ENCODE data around the gene ZNF592. TPM values are rescaled to one million over a fixed set of nuclear protein-coding genes. Genes with fewer than 3 reads are reported as not detected.

The ZNF592 gene
- total and polyA plus RNA-seq, 2 of the 13 experiments (the other 11 are each of a cell fraction or from before 2014, with no cell fraction given): 8.2 to 9.8 TPM

DNA sequence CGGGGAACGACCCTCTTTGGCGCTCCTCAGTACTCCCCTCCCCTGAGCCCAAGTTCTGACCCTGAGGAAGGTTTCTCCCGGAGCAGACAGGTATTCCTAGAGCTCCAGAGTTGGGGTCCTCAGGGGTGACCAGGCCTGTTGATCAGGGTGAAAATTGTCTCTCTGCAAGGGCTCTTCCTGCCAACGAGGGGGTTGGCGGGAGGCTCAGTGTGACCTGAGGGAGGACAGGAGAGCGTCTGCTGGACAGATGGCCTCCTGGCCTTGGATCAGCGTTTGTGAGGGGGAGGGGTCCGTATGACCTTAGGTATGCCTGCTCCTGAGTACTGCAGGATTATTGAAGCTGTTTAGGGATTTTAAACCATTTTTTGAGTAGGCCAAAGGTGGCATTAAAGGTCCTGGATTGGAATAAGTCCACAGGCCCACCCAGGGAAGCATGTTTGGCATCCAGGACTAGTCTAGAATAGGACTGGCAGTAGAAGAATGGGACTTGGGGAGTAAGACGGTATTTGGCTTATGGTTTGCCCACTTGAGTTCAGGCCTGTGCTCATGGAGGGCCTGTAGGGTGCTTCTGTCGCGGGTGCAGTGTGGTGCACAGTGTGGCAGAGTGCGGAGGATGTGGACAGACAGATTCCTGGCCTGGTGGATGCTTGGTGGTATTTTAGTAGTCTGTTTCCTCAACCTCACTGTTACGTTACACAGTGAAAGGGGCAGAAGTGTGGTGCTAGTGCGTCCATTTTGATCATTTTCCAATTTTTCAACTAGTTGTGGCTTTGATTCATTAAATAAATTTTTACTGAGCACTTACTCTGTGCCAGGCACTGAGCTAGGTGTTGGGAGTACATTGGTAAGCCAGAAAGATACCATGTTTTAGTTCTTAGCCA is 959 bp downstream of the ZNF592 start (continued):
- TF ChIP-seq ZBTB20 (CRISPR knock-in tag; IDR thresholded peaks at IDR 0.05; ENCODE audit: borderline replicate concordance, low read depth) (no peak), HNRNPL (IDR thresholded peaks at IDR 0.05; ENCODE audit: low read depth, low read length) (no peak), ZNF33B (CRISPR knock-in tag; IDR thresholded peaks at IDR 0.05) (no peak), SALL1 (CRISPR knock-in tag; IDR thresholded peaks at IDR 0.05) (peak; percentile 68), ZNF615 (CRISPR knock-in tag; IDR thresholded peaks at IDR 0.05; ENCODE audit: borderline replicate concordance) (no peak), HOXA7 (CRISPR knock-in tag; IDR thresholded peaks at IDR 0.05) (no peak), ZNF180 (CRISPR knock-in tag; IDR thresholded peaks at IDR 0.05; ENCODE audit: borderline replicate concordance, low read depth) (no peak), MEIS1 (CRISPR knock-in tag; IDR thresholded peaks at IDR 0.05; ENCODE audit: borderline replicate concordance) (no peak), SSRP1 (CRISPR knock-in tag; IDR thresholded peaks at IDR 0.05) (no peak), SIN3A (IDR thresholded peaks at IDR 0.05; ENCODE audit: borderline replicate concordance, low read depth, low read length) (peak; percentile 36; the same call in 1 of the 2 replicates), ZNF747 (CRISPR knock-in tag; IDR thresholded peaks at IDR 0.05; ENCODE audit: borderline replicate concordance) (no peak), ZFP41 (CRISPR knock-in tag; IDR thresholded peaks at IDR 0.05; ENCODE audit: borderline replicate concordance) (no peak)
- TF ChIP-seq, protein P1, sequence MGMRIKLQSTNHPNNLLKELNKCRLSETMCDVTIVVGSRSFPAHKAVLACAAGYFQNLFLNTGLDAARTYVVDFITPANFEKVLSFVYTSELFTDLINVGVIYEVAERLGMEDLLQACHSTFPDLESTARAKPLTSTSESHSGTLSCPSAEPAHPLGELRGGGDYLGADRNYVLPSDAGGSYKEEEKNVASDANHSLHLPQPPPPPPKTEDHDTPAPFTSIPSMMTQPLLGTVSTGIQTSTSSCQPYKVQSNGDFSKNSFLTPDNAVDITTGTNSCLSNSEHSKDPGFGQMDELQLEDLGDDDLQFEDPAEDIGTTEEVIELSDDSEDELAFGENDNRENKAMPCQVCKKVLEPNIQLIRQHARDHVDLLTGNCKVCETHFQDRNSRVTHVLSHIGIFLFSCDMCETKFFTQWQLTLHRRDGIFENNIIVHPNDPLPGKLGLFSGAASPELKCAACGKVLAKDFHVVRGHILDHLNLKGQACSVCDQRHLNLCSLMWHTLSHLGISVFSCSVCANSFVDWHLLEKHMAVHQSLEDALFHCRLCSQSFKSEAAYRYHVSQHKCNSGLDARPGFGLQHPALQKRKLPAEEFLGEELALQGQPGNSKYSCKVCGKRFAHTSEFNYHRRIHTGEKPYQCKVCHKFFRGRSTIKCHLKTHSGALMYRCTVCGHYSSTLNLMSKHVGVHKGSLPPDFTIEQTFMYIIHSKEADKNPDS (CRISPR knock-in tag; IDR thresholded peaks at IDR 0.05): peak; percentile 19; the same call in 1 of the 2 replicates
- TF ChIP-seq, protein P2, sequence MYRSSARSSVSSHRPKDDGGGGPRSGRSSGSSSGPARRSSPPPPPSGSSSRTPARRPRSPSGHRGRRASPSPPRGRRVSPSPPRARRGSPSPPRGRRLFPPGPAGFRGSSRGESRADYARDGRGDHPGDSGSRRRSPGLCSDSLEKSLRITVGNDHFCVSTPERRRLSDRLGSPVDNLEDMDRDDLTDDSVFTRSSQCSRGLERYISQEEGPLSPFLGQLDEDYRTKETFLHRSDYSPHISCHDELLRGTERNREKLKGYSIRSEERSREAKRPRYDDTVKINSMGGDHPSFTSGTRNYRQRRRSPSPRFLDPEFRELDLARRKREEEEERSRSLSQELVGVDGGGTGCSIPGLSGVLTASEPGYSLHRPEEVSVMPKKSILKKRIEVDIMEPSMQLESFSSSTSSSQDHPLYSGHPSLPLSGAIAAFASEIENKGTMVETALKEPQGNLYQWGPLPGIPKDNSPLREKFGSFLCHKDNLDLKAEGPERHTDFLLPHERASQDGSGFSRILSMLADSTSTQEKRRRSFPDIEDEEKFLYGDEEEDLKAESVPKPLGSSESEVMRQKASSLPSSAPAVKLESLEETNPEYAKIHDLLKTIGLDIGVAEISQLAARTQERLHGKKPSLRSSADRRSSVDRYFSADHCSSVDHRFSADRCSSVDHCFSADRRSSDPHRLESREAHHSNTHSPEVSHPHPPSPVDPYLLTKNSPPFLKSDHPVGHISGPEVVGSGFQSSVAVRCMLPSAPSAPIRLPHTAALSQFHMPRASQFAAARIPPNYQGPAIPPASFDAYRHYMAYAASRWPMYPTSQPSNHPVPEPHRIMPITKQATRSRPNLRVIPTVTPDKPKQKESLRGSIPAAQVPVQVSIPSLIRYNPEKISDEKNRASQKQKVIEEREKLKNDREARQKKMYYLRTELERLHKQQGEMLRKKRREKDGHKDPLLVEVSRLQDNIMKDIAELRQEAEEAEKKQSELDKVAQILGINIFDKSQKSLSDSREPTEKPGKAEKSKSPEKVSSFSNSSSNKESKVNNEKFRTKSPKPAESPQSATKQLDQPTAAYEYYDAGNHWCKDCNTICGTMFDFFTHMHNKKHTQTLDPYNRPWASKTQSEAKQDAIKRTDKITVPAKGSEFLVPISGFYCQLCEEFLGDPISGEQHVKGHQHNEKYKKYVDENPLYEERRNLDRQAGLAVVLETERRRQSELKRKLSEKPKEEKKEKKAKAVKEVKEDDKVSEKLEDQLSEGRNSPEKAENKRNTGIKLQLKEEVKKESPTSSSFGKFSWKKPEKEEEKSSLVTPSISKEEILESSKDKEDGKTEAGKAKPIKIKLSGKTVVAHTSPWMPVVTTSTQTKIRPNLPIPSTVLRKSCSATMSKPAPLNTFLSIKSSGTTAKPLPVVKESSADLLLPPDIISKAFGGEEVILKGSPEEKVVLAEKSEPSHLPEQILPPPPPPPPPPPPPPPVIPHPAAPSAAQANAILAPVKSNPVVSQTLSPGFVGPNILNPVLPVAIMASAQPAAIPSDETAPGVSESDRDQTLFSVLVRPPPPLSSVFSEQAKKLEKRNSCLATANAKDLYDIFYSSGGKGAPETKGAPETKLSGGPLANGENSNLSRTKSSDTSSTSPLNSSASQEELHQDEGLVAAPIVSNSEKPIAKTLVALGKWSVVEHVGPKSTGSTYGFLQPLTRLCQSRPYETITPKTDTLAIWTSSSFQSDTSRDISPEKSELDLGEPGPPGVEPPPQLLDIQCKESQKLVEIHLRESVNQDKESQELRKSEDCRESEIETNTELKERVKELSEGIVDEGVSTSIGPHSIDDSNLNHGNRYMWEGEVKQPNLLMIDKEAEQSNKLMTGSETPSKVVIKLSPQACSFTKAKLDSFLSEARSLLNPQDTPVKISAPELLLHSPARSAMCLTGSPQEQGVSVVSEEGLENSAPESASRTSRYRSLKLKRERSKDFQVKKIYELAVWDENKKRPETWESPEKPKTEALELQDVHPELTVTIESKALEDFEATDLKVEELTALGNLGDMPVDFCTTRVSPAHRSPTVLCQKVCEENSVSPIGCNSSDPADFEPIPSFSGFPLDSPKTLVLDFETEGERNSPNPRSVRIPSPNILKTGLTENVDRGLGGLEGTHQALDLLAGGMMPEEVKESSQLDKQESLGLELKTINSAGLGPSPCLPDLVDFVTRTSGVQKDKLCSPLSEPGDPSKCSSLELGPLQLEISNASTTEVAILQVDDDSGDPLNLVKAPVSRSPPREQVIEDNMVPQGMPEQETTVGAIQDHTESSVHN (CRISPR knock-in tag; IDR thresholded peaks at IDR 0.05): no peak
- TF ChIP-seq, protein P3, sequence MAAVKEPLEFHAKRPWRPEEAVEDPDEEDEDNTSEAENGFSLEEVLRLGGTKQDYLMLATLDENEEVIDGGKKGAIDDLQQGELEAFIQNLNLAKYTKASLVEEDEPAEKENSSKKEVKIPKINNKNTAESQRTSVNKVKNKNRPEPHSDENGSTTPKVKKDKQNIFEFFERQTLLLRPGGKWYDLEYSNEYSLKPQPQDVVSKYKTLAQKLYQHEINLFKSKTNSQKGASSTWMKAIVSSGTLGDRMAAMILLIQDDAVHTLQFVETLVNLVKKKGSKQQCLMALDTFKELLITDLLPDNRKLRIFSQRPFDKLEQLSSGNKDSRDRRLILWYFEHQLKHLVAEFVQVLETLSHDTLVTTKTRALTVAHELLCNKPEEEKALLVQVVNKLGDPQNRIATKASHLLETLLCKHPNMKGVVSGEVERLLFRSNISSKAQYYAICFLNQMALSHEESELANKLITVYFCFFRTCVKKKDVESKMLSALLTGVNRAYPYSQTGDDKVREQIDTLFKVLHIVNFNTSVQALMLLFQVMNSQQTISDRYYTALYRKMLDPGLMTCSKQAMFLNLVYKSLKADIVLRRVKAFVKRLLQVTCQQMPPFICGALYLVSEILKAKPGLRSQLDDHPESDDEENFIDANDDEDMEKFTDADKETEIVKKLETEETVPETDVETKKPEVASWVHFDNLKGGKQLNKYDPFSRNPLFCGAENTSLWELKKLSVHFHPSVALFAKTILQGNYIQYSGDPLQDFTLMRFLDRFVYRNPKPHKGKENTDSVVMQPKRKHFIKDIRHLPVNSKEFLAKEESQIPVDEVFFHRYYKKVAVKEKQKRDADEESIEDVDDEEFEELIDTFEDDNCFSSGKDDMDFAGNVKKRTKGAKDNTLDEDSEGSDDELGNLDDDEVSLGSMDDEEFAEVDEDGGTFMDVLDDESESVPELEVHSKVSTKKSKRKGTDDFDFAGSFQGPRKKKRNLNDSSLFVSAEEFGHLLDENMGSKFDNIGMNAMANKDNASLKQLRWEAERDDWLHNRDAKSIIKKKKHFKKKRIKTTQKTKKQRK (IDR thresholded peaks at IDR 0.05; ENCODE audit: low read length): no peak
